Activated CD4-positive, CD25-positive, alpha-beta regulatory T cell treated with anti-CD3 and anti-CD28 coated beads, Interleukin-2, amount 50 U/mL, for 24 hours (primary cell): ENCODE results near the gene SMC2.

Experiments
- ATAC-seq, 2 donors: fragments of 150-1000 bp; cut with Tn5 transposase; one replicate each; pipeline ENCODE4 v1.10.0; 2021; ENCODE audit warnings: mild to moderate bottlenecking in 1 of 2, moderate library complexity in 1 of 2

Gene SMC2

DNA sequence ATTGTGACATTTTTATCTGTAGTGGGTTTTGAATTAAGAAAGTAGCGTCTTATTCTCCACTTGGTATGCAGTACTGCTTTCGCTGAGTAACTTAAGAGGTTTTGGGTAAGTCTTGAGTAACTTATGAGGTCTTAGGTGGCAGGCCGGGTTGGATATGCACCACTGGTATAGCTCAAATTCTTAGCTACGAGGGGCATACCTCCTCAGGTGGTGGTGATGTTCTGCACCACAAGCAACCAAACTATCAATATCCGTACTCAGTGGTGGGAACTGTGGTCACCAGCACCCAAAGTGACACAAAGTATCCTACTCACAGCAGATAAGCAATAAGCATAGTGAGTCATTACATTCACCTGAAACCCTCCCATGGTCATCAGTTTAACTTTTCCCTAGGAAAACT, 13.7 kb downstream of the SMC2 start:
- no peak for ATAC-seq

DNA sequence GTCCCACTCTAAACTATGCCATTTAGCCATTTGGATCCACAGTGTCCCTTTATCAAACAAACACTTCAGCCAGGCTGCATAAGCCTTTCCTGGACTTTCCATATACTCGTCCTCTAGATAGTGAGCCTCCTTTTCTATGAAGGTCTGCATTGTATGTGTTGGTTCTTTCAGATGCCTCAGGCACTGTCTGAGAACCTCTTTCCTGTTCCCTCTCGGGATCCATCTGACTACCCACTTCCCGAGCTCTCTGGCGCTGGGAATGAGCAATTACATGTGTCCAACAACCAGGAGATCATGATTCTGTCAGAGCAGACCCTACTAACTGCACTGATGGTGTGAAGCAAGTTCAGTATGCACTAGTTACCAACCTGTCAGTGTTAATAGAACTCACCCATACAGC, 14.2 kb downstream of the SMC2 start:
- no peak for ATAC-seq

GRCh38 chr9:104110509-104110908, 16.4 kb downstream of the SMC2 start:
- no peak for ATAC-seq

DNA sequence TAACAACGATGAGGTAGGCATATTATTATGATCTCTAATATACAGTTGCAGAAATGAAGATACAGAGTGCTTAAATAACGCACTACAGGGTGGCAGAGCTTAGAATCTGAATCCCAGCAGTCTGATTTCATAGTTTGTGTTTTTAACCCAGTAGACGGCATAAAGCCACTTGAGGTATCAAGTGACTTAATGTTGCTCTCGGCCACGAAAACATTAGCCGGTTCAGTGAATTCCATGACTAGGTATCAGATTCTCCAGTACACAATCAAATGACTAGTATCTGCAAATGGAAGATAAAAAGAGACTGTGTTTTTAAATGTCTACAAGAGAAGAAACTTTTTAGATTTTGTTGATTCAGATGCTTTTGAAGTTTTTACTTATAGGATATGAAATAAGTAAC, 24.8 kb downstream of the SMC2 start:
- no peak for ATAC-seq

GRCh38 chr9:104121022-104121421, 26.9 kb downstream of the SMC2 start:
- ATAC-seq, result no peak

DNA sequence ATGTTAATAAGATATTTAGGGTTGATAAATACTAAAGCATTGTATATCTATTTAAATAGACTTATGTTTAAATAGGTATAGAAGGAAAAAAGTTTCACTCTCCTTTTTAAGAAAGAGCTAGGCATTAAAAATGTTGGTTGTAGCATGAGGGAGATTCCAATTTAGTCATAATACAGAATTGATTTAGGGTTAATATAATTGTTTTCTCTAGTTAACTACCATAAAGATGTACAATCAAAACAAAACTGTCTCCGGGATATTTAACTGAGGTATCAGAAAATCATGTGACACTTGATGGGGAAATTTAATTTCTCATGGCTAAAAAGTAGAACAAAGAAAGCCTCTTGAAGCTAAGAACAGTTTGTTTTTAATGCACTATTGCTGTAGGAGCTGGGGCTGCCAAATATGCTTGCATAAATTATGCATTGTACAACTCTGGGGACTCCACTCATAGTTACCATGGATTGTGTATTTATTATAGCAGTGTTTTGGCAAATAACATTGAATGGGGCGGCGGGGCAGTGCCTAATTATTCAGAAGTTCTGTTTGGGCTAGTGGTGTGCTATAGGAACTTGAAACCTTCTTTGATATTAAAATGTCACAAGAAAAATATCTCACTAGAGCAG, 44.2 kb downstream of the SMC2 start:
- no peak for ATAC-seq

GRCh38 chr9:104142799-104143549, 48.9 kb downstream of the SMC2 start:
- no peak for ATAC-seq

- ATAC-seq, result no peak
Measured at GRCh38 chr9:104143550-104143910, 49.4 kb downstream of the SMC2 start.

DNA sequence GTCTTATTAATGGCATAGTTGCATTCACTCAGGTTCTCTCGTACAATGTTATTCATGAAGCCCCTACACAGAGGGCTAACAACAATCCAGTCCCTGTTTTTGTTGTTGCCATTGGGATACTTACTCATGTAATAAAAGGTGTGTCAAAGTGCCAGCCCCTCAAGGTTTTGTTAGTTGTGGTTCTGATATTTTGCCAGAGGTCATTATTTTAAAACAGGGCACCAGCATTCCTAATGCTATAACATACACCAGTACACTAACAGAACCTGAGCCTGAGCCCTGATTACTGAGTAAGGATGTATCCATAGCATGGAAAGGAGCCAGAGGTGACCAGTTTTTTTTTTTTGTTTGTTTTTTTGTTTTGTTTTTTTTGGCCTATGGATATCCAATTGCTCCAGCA, 50.2 kb downstream of the SMC2 start:
- no peak for ATAC-seq

- no peak for ATAC-seq
Measured at GRCh38 chr9:104173067-104173466, 79.0 kb downstream of the SMC2 start.

GRCh38 chr9:104177003-104177611, 83.0 kb downstream of the SMC2 start:
- ATAC-seq, result no peak

- ATAC-seq, result no peak
Measured at GRCh38 chr9:104177676-104178075, 83.6 kb downstream of the SMC2 start.
